Ishikawa (cell line): ENCODE data around the gene NEURL1.

Source experiments
- CEBPB ChIP-seq: IDR thresholded peaks from 2 replicates; pipeline ENCODE4 v1.6.1; 2012
- CREB1 ChIP-seq: IDR thresholded peaks from 2 replicates; pipeline ENCODE4 v1.6.1; 2012; ENCODE audit warnings: low read depth
- EGR1 ChIP-seq: IDR thresholded peaks from 2 replicates; pipeline ENCODE4 v1.6.1; 2012
- EP300 ChIP-seq: IDR thresholded peaks from 2 replicates; pipeline ENCODE4 v1.6.1; 2012; ENCODE audit warnings: borderline replicate concordance
- FOXM1 ChIP-seq: IDR thresholded peaks from 2 replicates; pipeline ENCODE4 v1.6.1; 2012; ENCODE audit warnings: low read depth, borderline replicate concordance
- NFIC ChIP-seq: IDR thresholded peaks from 2 replicates; pipeline ENCODE4 v1.6.1; 2012
- RAD21 ChIP-seq: IDR thresholded peaks from 2 replicates; pipeline ENCODE4 v1.6.1; 2012; ENCODE audit warnings: low read depth
- TAF1 ChIP-seq: IDR thresholded peaks from 2 replicates; pipeline ENCODE4 v1.6.1; 2012; ENCODE audit warnings: low read depth, mild to moderate bottlenecking
- TCF12 ChIP-seq: IDR thresholded peaks from 2 replicates; pipeline ENCODE4 v1.6.1; 2012; ENCODE audit warnings: low read depth
- TEAD4 ChIP-seq: IDR thresholded peaks from 2 replicates; pipeline ENCODE4 v1.6.1; 2012
- YY1 ChIP-seq: IDR thresholded peaks from 2 replicates; pipeline ENCODE4 v1.6.1; 2012; ENCODE audit warnings: low read depth
- ZBTB7A ChIP-seq: IDR thresholded peaks from 2 replicates; pipeline ENCODE4 v1.6.1; 2012; ENCODE audit warnings: low read depth
- TF ChIP-seq, protein P1 (sequence below): IDR thresholded peaks from 2 replicates; pipeline ENCODE4 v1.6.1; 2012
- TF ChIP-seq, protein P2 (sequence below): IDR thresholded peaks from 2 replicates; pipeline ENCODE4 v1.6.1; 2012
- TF ChIP-seq, protein P3 (sequence below): IDR thresholded peaks from 2 replicates; pipeline ENCODE4 v1.6.1; 2012; ENCODE audit warnings: low read depth, mild to moderate bottlenecking

NEURL1 gene

GRCh38 chr10:103476046-103476768, 17.3 kb upstream of the NEURL1 start:
- TF ChIP-seq RAD21 (peak; percentile 48), EGR1 (no peak)

DNA sequence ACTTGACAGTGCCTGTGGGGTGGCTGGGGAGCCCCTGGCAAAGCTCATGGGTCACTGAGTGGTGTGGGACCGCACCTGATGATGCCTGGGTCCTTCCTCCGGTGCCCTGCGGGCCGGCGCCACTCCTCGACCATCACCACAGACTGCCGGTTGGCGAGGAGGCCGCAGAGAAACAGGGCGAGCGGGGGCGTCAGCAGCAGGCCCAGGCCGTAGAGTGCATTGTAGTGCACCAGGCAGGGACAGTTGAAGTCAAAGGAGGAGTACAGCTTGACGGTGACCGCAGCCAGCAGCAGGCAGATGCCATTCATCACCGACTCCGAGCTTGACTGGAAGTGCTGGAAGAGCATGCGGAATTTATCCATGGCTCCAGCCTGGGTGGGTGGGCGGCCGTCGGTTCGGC, 14.8 kb upstream of the NEURL1 start:
- TF ChIP-seq TCF12 (no peak), EP300 (no peak), EGR1 (no peak), FOXM1 (no peak)

DNA sequence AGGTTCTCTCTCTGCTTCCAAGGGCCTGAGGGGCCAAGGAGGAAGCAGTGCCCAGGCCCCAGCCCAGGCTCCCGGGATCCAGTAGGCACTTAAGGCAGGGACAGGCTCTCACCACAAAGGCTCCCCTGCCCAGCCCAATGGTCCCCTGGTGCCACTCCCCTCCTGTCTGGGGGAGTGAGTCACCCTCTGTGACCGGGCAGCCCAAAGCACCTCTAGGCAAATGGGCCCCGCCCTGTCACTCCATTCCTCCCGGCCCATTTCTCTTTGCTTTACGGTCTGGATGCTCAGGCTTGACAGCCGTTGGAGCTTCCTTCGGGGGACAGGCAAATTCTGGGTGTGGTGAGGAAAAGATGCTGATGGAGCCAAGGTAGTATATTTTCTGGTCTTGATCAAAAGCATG, 14.4 kb upstream of the NEURL1 start, which contains the start of gene CALHM3:
Gene CALHM3 (minus strand): TSS at position 106 of the 400 bp plus-strand sequence. CDS start 208 bp downstream, outside the sequence.
- TF ChIP-seq TCF12 (no peak), CEBPB (no peak), YY1 (no peak), EGR1 (no peak), TEAD4 (no peak), FOXM1 (no peak)
- TF ChIP-seq, protein P1, sequence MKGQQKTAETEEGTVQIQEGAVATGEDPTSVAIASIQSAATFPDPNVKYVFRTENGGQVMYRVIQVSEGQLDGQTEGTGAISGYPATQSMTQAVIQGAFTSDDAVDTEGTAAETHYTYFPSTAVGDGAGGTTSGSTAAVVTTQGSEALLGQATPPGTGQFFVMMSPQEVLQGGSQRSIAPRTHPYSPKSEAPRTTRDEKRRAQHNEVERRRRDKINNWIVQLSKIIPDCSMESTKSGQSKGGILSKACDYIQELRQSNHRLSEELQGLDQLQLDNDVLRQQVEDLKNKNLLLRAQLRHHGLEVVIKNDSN: no peak
- TF ChIP-seq, protein P2, sequence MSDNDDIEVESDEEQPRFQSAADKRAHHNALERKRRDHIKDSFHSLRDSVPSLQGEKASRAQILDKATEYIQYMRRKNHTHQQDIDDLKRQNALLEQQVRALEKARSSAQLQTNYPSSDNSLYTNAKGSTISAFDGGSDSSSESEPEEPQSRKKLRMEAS: no peak

- TF ChIP-seq TCF12: no peak
- TF ChIP-seq, protein P1: no peak
- TF ChIP-seq RAD21: no peak
- no peak for TF ChIP-seq EGR1
- no peak for TF ChIP-seq NFIC
- no peak for TF ChIP-seq FOXM1
- TF ChIP-seq EP300: no peak
- TF ChIP-seq, protein P2: no peak
Measured at GRCh38 chr10:103480521-103480920, 13.0 kb upstream of the NEURL1 start.

GRCh38 chr10:103481974-103482531, 11.5 kb upstream of the NEURL1 start:
- TF ChIP-seq, protein P3, sequence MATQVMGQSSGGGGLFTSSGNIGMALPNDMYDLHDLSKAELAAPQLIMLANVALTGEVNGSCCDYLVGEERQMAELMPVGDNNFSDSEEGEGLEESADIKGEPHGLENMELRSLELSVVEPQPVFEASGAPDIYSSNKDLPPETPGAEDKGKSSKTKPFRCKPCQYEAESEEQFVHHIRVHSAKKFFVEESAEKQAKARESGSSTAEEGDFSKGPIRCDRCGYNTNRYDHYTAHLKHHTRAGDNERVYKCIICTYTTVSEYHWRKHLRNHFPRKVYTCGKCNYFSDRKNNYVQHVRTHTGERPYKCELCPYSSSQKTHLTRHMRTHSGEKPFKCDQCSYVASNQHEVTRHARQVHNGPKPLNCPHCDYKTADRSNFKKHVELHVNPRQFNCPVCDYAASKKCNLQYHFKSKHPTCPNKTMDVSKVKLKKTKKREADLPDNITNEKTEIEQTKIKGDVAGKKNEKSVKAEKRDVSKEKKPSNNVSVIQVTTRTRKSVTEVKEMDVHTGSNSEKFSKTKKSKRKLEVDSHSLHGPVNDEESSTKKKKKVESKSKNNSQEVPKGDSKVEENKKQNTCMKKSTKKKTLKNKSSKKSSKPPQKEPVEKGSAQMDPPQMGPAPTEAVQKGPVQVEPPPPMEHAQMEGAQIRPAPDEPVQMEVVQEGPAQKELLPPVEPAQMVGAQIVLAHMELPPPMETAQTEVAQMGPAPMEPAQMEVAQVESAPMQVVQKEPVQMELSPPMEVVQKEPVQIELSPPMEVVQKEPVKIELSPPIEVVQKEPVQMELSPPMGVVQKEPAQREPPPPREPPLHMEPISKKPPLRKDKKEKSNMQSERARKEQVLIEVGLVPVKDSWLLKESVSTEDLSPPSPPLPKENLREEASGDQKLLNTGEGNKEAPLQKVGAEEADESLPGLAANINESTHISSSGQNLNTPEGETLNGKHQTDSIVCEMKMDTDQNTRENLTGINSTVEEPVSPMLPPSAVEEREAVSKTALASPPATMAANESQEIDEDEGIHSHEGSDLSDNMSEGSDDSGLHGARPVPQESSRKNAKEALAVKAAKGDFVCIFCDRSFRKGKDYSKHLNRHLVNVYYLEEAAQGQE: no peak
- TF ChIP-seq YY1 (no peak), NFIC (no peak), RAD21 (peak; percentile 58)
- TF ChIP-seq, protein P1: no peak

- no peak for TF ChIP-seq EGR1
- TF ChIP-seq TEAD4: no peak
Measured at GRCh38 chr10:103487410-103487708, 6.1 kb upstream of the NEURL1 start.

GRCh38 chr10:103490986-103491314, 2.6 kb upstream of the NEURL1 start:
- TF ChIP-seq EGR1: no peak
- TF ChIP-seq TEAD4: no peak
- TF ChIP-seq, protein P3: no peak
- TF ChIP-seq EP300: no peak
- TF ChIP-seq NFIC: no peak
- TF ChIP-seq ZBTB7A: no peak
- TF ChIP-seq, protein P2: no peak
- no peak for TF ChIP-seq YY1
- no peak for TF ChIP-seq FOXM1
- TF ChIP-seq CREB1: no peak
- TF ChIP-seq TCF12: no peak
- TF ChIP-seq, protein P1: no peak
- no peak for TF ChIP-seq RAD21
- TF ChIP-seq TAF1: no peak
- TF ChIP-seq CEBPB: no peak
